ENCODE data around the gene TWNK.

Gene TWNK

GRCh38 chr10:100948916-100949315, 38.4 kb upstream of the TWNK start:
- TF ChIP-seq CTCF (IDR thresholded peaks at IDR 0.05; ENCODE audit: low read depth, low read length) (no peak), MAX (IDR thresholded peaks at IDR 0.05; ENCODE audit: low read depth, low read length) (no peak), POLR2A (IDR thresholded peaks at IDR 0.05; ENCODE audit: extremely low read depth, insufficient read length) (no peak), MYC (IDR thresholded peaks at IDR 0.05; ENCODE audit: low read depth, low read length) (no peak)
- no peak for DNase-seq (ENCODE audit: low read depth)

GRCh38 chr10:100960251-100960650, 27.1 kb upstream of the TWNK start:
- TF ChIP-seq POLR2A (IDR thresholded peaks at IDR 0.05; ENCODE audit: extremely low read depth, insufficient read length) (no peak), MYC (IDR thresholded peaks at IDR 0.05; ENCODE audit: low read depth, low read length) (no peak), MAX (IDR thresholded peaks at IDR 0.05; ENCODE audit: low read depth, low read length) (no peak), CTCF (IDR thresholded peaks at IDR 0.05; ENCODE audit: low read depth, low read length) (no peak)
- no peak for DNase-seq (ENCODE audit: low read depth)
- H3K4me3 ChIP-seq (ENCODE audit: low read depth, low read length): no peak overlapping the region

More at GRCh38 chr10:100948916-100949315, 38.4 kb upstream of the TWNK start:
- H3K4me3 ChIP-seq (ENCODE audit: low read depth, low read length): no peak overlapping the region

GRCh38 chr10:100962351-100963080, 24.8 kb upstream of the TWNK start:
- H3K4me3 ChIP-seq (ENCODE audit: low read depth, low read length): no peak overlapping the region
- TF ChIP-seq MAX (IDR thresholded peaks at IDR 0.05; ENCODE audit: low read depth, low read length) (no peak), CTCF (IDR thresholded peaks at IDR 0.05; ENCODE audit: low read depth, low read length) (no peak), POLR2A (IDR thresholded peaks at IDR 0.05; ENCODE audit: extremely low read depth, insufficient read length) (no peak), MYC (IDR thresholded peaks at IDR 0.05; ENCODE audit: low read depth, low read length) (no peak)
- DNase-seq (ENCODE audit: low read depth): no peak

- TF ChIP-seq MAX (IDR thresholded peaks at IDR 0.05; ENCODE audit: low read depth, low read length) (no peak), CTCF (IDR thresholded peaks at IDR 0.05; ENCODE audit: low read depth, low read length) (no peak), POLR2A (IDR thresholded peaks at IDR 0.05; ENCODE audit: extremely low read depth, insufficient read length) (no peak)
- no peak for DNase-seq (ENCODE audit: low read depth)
Observed at GRCh38 chr10:100963826-100964225, 23.5 kb upstream of the TWNK start.

GRCh38 chr10:100965820-100966219, 21.5 kb upstream of the TWNK start:
- no peak for DNase-seq (ENCODE audit: low read depth)
- TF ChIP-seq POLR2A (IDR thresholded peaks at IDR 0.05; ENCODE audit: extremely low read depth, insufficient read length) (no peak), MYC (IDR thresholded peaks at IDR 0.05; ENCODE audit: low read depth, low read length) (no peak), MAX (IDR thresholded peaks at IDR 0.05; ENCODE audit: low read depth, low read length) (no peak), CTCF (IDR thresholded peaks at IDR 0.05; ENCODE audit: low read depth, low read length) (no peak)
- no peak overlapping the region for H3K4me3 ChIP-seq (ENCODE audit: low read depth, low read length)

More at GRCh38 chr10:100963826-100964225, 23.5 kb upstream of the TWNK start:
- H3K4me3 ChIP-seq (ENCODE audit: low read depth, low read length): no peak overlapping the region
